ENCODE measurements around the gene SNRPD2.

DNA sequence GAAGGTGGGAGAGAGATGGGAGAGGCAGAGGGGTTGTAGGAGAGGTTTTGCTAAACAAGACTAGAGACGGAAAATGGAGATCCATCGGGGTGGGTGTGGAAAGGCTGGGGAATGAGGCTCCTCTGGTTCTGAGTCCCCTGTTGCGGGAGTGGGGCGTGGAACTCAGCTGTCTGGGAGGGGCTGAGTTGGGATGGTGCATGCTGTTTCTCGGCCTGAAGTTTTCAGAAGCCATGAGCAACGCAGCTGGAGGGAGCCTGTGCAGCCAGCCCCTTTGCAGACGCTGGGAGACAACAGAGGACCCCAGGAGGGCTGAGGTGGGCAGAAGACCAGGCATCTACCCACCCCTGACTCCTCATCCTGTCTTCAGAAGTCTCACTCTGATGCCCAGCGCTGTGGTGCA is 31.1 kb downstream of the SNRPD2 start:
- TF ChIP-seq, protein P1, sequence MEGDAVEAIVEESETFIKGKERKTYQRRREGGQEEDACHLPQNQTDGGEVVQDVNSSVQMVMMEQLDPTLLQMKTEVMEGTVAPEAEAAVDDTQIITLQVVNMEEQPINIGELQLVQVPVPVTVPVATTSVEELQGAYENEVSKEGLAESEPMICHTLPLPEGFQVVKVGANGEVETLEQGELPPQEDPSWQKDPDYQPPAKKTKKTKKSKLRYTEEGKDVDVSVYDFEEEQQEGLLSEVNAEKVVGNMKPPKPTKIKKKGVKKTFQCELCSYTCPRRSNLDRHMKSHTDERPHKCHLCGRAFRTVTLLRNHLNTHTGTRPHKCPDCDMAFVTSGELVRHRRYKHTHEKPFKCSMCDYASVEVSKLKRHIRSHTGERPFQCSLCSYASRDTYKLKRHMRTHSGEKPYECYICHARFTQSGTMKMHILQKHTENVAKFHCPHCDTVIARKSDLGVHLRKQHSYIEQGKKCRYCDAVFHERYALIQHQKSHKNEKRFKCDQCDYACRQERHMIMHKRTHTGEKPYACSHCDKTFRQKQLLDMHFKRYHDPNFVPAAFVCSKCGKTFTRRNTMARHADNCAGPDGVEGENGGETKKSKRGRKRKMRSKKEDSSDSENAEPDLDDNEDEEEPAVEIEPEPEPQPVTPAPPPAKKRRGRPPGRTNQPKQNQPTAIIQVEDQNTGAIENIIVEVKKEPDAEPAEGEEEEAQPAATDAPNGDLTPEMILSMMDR (optimal IDR thresholded peaks at IDR 0.05 in 1 of 3, IDR thresholded peaks at IDR 0.05 in 1 of 3, conservative IDR thresholded peaks at IDR 0.05 in 1 of 3; ENCODE audit: extremely low read depth in 1 of 3, insufficient read depth in 2 of 3, low read length in 3 of 3): no peak
- no peak for TF ChIP-seq EZH2 (IDR thresholded peaks at IDR 0.05; ENCODE audit: low read length)

Data from keratinocyte (primary cell).